CD4-positive, alpha-beta T cell (primary cell): ENCODE measurements around the gene UQCR11. TPM values are rescaled to one million over a fixed set of nuclear protein-coding genes. Genes with fewer than 3 reads are reported as not detected.

Experiments
- ATAC-seq: fragments of 200-7000 bp; cut with Tn5 transposase; one replicate; pipeline ENCODE4 v1.10.0; 2022; ENCODE audit warnings: mild to moderate bottlenecking; ENCODE audit not compliant: poor library complexity
- CTCF ChIA-PET: fragments of 350-600 bp; sonication (Branson Sonifier 250); formaldehyde crosslinking; loops from one replicate; lab custom pipeline; 2021; ENCODE audit warnings: antibody characterized with exemption, inconsistent platforms; lab: Charles Lee
- POLR2A ChIA-PET: fragments of 350-600 bp; sonication (Branson Sonifier 250); formaldehyde crosslinking; loops from one replicate; lab custom pipeline; 2021; ENCODE audit warnings: antibody characterized with exemption, inconsistent platforms; lab: Charles Lee
- DNase-seq, 14 experiments: peaks; one replicate each; pipeline ENCODE4 v3.0.0-alpha.2; 2013 to 2020; ENCODE audit warnings: mixed read lengths in 2 of 14
- H3K27ac ChIP-seq, 2 donors: one replicate each; pipeline versions ENCODE4 v1.5.1 to v1.7.0; 2013; ENCODE audit warnings: low read length in 2 of 2, low read depth in 1 of 2, mild to moderate bottlenecking in 1 of 2
- H3K27me3 ChIP-seq, 2 experiments: 1 replicate in 1 of 2; 2 replicates in 1 of 2; pipeline versions ENCODE4 v1.6.1 to v1.7.0; 2013; ENCODE audit warnings: low read length in 2 of 2, control low read depth in 1 of 2, mild to moderate bottlenecking in 1 of 2, moderate library complexity in 1 of 2; ENCODE audit not compliant: insufficient read depth in 2 of 2, control insufficient read depth in 1 of 2
- H3K36me3 ChIP-seq: one replicate; pipeline ENCODE4 v1.6.1; 2013; ENCODE audit warnings: low read length, control low read depth; ENCODE audit not compliant: insufficient read depth
- H3K4me1 ChIP-seq: one replicate; pipeline ENCODE4 v1.6.1; 2013; ENCODE audit warnings: low read length, control low read depth; ENCODE audit not compliant: insufficient read depth
- H3K4me3 ChIP-seq: one replicate; pipeline ENCODE4 v1.5.1; 2013; ENCODE audit warnings: mild to moderate bottlenecking, low read length, moderate library complexity
- H3K9me3 ChIP-seq, 2 experiments: 1 replicate in 1 of 2; 2 replicates in 1 of 2; pipeline versions ENCODE4 v1.6.1 to v1.7.0; 2013; ENCODE audit warnings: low read length in 2 of 2, mild to moderate bottlenecking in 2 of 2, control low read depth in 1 of 2, moderate library complexity in 1 of 2; ENCODE audit not compliant: control insufficient read depth in 1 of 2, insufficient read depth in 1 of 2
- H3K27ac Mint-ChIP-seq: one replicate; pipeline ENCODE4 v1.8.0; 2020; ENCODE audit warnings: mixed read lengths
- H3K27me3 Mint-ChIP-seq: one replicate; pipeline ENCODE4 v1.8.0; 2021; ENCODE audit warnings: mixed read lengths
- H3K36me3 Mint-ChIP-seq: one replicate; pipeline ENCODE4 v1.8.0; 2021; ENCODE audit warnings: low read depth, mixed read lengths
- H3K4me1 Mint-ChIP-seq: one replicate; pipeline ENCODE4 v1.8.0; 2021; ENCODE audit warnings: low read depth, mixed read lengths
- H3K4me3 Mint-ChIP-seq: one replicate; pipeline ENCODE4 v1.8.0; 2020; ENCODE audit warnings: mild to moderate bottlenecking, mixed read lengths
- H3K9me3 Mint-ChIP-seq: one replicate; pipeline ENCODE4 v1.8.0; 2020; ENCODE audit warnings: mixed read lengths
- CTCF ChIP-seq: fragments of 200-600 bp; IDR thresholded peaks from one replicate; pipeline ENCODE4 v1.8.0; 2022; ENCODE audit warnings: antibody characterized with exemption, mild to moderate bottlenecking
- intact Hi-C, 2 experiments: fragments of 100-400 bp; cut with DNase I in 1 of 2; cut with micrococcal nuclease in 1 of 2; formaldehyde crosslinking; loops; one replicate each; pipeline versions ENCODE4 v1.15.1 to v1.9.0; 2023 to 2025; cut with DNase I, micrococcal nuclease
- total RNA-seq, 174 experiments: library from RNA in 2 of 174; stranded (reverse) in 2 of 174; gene quantifications; one replicate each; pipeline ENCODE4 v1.2.3 and lab custom pipeline; 2021 to 2026

UQCR11 gene
- total RNA-seq, 2 experiments from 2014 or later: 88.9 to 93.8 TPM

- no peak within 1 kb of the TSS for H3K27ac Mint-ChIP-seq
- H3K4me3 Mint-ChIP-seq: peak within 1 kb of the TSS; percentile 45
- no peaks in the 10 kb centered on the region for H3K36me3 Mint-ChIP-seq
- ATAC-seq: peak; percentile 89
- peak; percentile 68 to 96 (median 83) for DNase-seq
- H3K4me3 ChIP-seq: peak within 1 kb of the TSS; percentile 32
- no peaks in the 10 kb centered on the region for H3K27me3 ChIP-seq
- H3K27ac ChIP-seq: no peak within 1 kb of the TSS
- intact Hi-C loops: loop anchor here in 1 of 2 experiments (1.0 to 2.0 kb wide), 3 partner anchors 22 to 83 kb away; partner anchors contain the start of gene UQCR11
- H3K27me3 Mint-ChIP-seq: peaks cover 4% of the 10 kb centered on the region
- CTCF ChIA-PET: no interaction called here
- POLR2A ChIA-PET: interaction anchor here (0.6 kb wide), 1 partner anchor 25 kb away, joined by 3 read pairs; no protein-coding TSS in a partner anchor
- H3K36me3 ChIP-seq: no peaks in the 10 kb centered on the region
- no peaks in the 10 kb centered on the region for H3K9me3 Mint-ChIP-seq
- no peak for TF ChIP-seq CTCF
- H3K4me1 Mint-ChIP-seq: peaks cover 4% of the 10 kb centered on the region
- H3K4me1 ChIP-seq: peaks cover 13% of the 10 kb centered on the region
- no peaks in the 10 kb centered on the region for H3K9me3 ChIP-seq
These were observed 36.8 kb downstream of the UQCR11 start, which contains the start of gene MEX3D for GRCh38 chr19:1568320-1569019. TSS of gene MEX3D (minus strand) at chr19:1568325. CDS start at chr19:1568058, 267 bp downstream.

GRCh38 chr19:1567848-1568227 lies 37.4 kb downstream of the UQCR11 start:
- H3K27me3 Mint-ChIP-seq: peaks cover 4% of the 10 kb centered on the region
- H3K9me3 Mint-ChIP-seq: no peaks in the 10 kb centered on the region
- no peak overlapping the region for H3K4me3 Mint-ChIP-seq
- DNase-seq: peak in 1 of 14 experiments; percentile 51
- Histone ChIP-seq H3K9me3 (no peaks in the 10 kb centered on the region), H3K36me3 (no peaks in the 10 kb centered on the region), H3K4me1 (peaks cover 13% of the 10 kb centered on the region), H3K27me3 (no peaks in the 10 kb centered on the region), H3K4me3 (no peak overlapping the region), H3K27ac (no peak overlapping the region)
- intact Hi-C loops: loop anchor here in 1 of 2 experiments (1.0 to 2.0 kb wide), 2 partner anchors 23 to 37 kb away; partner anchors contain the start of gene UQCR11
- CTCF ChIA-PET: no interaction called here
- POLR2A ChIA-PET: no interaction called here
- peak; percentile 38 for ATAC-seq
- no peak for TF ChIP-seq CTCF
- no peaks in the 10 kb centered on the region for H3K36me3 Mint-ChIP-seq
- peaks cover 4% of the 10 kb centered on the region for H3K4me1 Mint-ChIP-seq
- no peak overlapping the region for H3K27ac Mint-ChIP-seq

- no peak overlapping the region for H3K27ac Mint-ChIP-seq
- no peak for ATAC-seq
- H3K4me1 Mint-ChIP-seq: peaks cover 4% of the 10 kb centered on the region
- peak in 3 of 14 experiments; percentile 18 to 40 (median 30) for DNase-seq
- intact Hi-C loops: no loop called here
- ChIA-PET POLR2A (interaction anchor here (0.5 kb wide), 1 partner anchor 31 kb away, joined by 3 read pairs; no protein-coding TSS in a partner anchor), CTCF (no interaction called here)
- Histone ChIP-seq H3K4me3 (no peak overlapping the region), H3K9me3 (no peaks in the 10 kb centered on the region), H3K36me3 (no peaks in the 10 kb centered on the region), H3K27me3 (no peaks in the 10 kb centered on the region), H3K4me1 (peaks cover 13% of the 10 kb centered on the region), H3K27ac (no peak overlapping the region)
- TF ChIP-seq CTCF: no peak
- no peaks in the 10 kb centered on the region for H3K9me3 Mint-ChIP-seq
- no peaks in the 10 kb centered on the region for H3K36me3 Mint-ChIP-seq
- H3K4me3 Mint-ChIP-seq: no peak overlapping the region
- peaks cover 4% of the 10 kb centered on the region for H3K27me3 Mint-ChIP-seq
These were observed 38.0 kb downstream of the UQCR11 start for GRCh38 chr19:1567116-1567847.
